ENCODE data around the gene LCN6. TPM values are rescaled to one million over a fixed set of nuclear protein-coding genes. Genes with fewer than 3 reads are reported as not detected.
"Not testable (repeated sequence)": the region's sequence is repeated elsewhere in the genome, so short reads cannot be mapped to it uniquely, and the experiment has no call there.

Gene LCN6
- polyA plus RNA-seq, 4 donors = not detected

GRCh38 chr9:136784249-136784996 is 36.1 kb upstream of the LCN6 start:
- DNase-seq (ENCODE audit: low read depth in 4 of 4, low spot score in 2 of 4) = no peak

DNA sequence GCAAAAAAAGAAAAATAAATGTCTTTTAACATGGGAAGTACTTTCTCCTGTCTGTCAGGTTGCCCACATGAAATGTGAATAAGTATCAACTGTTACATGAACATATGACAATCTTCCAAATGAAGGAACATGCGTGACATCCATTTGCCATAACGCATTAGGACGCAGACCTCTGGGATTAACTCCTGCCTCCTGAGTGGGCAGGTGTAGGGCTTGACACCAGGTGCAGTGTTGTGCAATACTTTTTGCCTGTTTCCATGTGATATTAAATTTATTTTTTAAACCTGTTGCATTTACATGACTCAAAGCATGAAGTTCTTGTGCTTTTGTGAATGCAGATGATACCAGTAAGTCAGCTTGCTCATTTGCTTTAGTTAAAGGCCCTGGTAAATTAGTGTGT is 34.1 kb upstream of the LCN6 start:
- DNase-seq (ENCODE audit: low read depth in 4 of 4, low spot score in 2 of 4) = no peak

GRCh38 chr9:136779808-136780207 is 31.5 kb upstream of the LCN6 start:
- no peak for DNase-seq (ENCODE audit: low read depth in 4 of 4, low spot score in 2 of 4)

GRCh38 chr9:136777359-136777758 is 29.0 kb upstream of the LCN6 start:
- DNase-seq (ENCODE audit: low read depth in 4 of 4, low spot score in 2 of 4) = no peak

GRCh38 chr9:136776947-136777346 is 28.6 kb upstream of the LCN6 start:
- no peak for DNase-seq (ENCODE audit: low read depth in 4 of 4, low spot score in 2 of 4)

GRCh38 chr9:136775191-136775590 is 26.9 kb upstream of the LCN6 start:
- DNase-seq (ENCODE audit: low read depth in 4 of 4, low spot score in 2 of 4) = no peak

GRCh38 chr9:136774416-136775045 is 26.2 kb upstream of the LCN6 start:
- no peak for DNase-seq (ENCODE audit: low read depth in 4 of 4, low spot score in 2 of 4)

- DNase-seq (ENCODE audit: low read depth in 4 of 4, low spot score in 2 of 4) = no peak
Measured at GRCh38 chr9:136773386-136774044, 25.2 kb upstream of the LCN6 start.

- DNase-seq (ENCODE audit: low read depth in 4 of 4, low spot score in 2 of 4) = no peak
Measured at GRCh38 chr9:136771907-136772415, 23.6 kb upstream of the LCN6 start.

DNA sequence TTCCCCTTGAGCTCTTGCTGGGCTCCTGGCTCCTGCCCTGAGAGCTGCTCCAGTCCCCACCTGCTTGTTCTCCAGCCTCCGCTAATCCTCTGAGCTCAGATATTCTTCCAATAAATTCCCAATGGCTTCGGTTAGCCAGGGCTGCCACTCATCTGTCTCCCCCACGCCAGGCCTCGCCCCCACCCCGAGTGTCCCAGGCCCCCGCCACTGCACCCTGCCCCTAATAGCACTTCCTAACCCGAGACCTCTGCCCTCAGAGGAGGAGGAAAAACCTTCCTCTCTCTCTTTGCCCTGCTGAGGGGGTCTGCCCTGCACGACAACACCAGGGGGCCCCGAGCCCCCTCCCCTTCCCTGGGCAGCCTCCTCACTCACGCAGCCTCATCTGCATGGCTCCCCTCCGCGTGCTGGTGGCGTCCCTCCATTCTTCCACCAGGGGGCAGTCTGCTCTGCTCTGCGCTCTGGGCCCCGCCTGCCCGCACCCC is 21.4 kb upstream of the LCN6 start:
- no peak for DNase-seq (ENCODE audit: low read depth in 4 of 4, low spot score in 2 of 4)

DNA sequence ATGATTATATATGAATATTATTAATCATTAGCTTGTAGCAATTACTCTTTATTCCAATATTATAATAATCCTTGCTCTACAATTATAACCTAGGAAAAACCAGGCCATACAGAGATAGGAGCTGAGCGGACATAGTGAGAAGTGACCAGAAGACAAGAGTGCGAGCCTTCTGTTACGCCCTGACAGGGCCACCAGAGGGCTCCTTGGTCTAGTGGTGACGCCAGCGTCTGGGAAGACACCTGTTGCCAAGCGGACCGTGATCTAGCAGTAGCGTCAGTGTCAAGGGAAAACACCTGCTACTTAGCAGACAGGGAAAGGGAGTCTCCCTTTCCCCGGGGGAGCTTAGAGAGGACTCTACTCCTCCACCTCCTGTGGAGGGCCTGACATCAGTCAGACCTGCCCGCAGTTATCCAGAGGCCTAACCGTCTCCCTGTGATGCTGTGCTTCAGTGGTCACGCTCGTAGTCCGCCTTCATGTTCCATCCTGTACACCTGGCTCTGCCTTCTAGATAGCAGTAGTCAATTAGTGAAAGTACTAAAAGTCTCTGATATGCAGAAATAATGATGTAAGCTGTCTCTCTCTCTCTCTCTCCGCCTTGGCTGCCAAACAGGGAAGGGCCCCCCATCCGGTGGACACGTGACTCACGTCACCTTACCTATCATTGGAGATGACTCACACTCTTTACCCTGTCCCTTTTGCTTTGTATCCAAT is 18.2 kb upstream of the LCN6 start:
- not testable (repeated sequence) for DNase-seq (ENCODE audit: low read depth in 4 of 4, low spot score in 2 of 4)

DNA sequence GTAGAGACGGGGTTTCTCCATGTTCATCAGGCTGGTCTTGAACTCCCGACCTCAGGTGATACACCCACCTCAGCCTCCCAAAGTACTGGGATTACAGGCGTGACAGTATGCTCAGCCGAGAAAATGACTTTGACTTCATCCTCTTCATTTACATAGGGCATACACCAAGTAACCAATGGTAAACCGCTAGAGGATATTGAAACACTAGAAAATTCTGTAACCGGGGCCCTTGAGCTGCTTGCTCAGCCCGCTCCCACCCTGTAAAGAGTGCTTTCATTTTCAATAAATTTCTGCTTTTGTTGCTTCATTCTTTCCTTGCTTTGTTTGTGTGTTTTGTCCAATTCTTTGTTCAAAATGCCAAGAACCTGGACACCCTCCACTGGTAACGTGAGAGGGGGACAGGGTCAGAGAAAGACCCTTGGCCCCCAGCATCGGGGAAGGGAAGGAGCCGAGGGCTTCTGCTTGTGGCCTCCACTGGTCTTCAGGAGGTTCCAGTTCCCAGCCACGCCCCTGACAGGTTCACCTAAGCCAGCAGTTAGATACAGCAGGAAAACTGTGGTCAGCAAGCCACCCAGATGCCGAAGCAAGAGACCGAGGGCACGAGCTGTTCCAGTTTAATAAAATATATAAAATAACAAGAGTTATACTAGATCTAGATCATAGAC is 17.6 kb upstream of the LCN6 start:
- not testable (repeated sequence) for DNase-seq (ENCODE audit: low read depth in 4 of 4, low spot score in 2 of 4)

- no peak for DNase-seq (ENCODE audit: low read depth in 4 of 4, low spot score in 2 of 4)
Measured at GRCh38 chr9:136765041-136765440, 16.7 kb upstream of the LCN6 start.

GRCh38 chr9:136764301-136764891 is 16.1 kb upstream of the LCN6 start, which contains the start of gene LCN15:
LCN15 (minus strand) TSS chr9:136764518; CDS start chr9:136764488, 30 bp downstream.
- DNase-seq (ENCODE audit: low read depth in 4 of 4, low spot score in 2 of 4) = no peak

- DNase-seq (ENCODE audit: low read depth in 4 of 4, low spot score in 2 of 4) = no peak
Measured at GRCh38 chr9:136763649-136764035, 15.3 kb upstream of the LCN6 start.

DNA sequence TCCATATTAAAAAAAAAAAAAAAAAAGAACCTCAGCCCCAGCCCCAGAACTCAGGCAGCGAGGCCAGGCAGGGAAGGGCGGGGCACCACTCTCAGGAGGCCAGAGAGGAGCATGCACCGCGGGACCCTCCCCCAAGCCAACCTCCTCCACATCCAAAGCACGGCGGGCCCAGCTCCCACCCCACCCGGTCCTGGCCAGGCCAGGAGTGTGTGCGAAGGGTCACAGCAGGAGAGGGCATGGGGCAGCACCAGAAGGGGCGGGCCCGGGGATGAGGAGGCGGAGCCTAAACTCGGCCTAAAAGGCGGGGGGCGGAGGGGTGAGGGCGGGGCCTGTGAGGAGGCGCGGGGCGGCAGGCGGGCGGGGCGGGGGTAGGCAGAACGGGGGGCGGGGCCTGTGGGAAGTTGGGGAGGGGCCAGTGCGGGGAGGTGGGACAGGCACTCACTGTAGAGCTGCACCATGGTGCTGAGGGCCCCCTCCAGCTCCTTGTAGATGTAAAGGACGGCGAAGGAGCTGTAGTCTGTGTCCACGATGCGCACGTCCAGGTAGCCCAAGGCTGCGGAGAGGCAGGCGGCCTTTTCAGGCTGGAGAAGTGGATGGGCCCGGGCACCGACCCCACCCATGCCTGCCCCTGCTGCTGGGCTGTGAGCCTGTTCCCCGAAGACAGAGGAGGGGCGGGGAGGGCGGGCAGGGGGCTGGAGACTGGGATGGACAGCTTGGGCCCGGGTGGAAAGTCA is 14.8 kb upstream of the LCN6 start:
- no peak for DNase-seq (ENCODE audit: low read depth in 4 of 4, low spot score in 2 of 4)

- DNase-seq (ENCODE audit: low read depth in 4 of 4, low spot score in 2 of 4) = no peak
Measured at GRCh38 chr9:136762221-136762691, 13.9 kb upstream of the LCN6 start.

DNA sequence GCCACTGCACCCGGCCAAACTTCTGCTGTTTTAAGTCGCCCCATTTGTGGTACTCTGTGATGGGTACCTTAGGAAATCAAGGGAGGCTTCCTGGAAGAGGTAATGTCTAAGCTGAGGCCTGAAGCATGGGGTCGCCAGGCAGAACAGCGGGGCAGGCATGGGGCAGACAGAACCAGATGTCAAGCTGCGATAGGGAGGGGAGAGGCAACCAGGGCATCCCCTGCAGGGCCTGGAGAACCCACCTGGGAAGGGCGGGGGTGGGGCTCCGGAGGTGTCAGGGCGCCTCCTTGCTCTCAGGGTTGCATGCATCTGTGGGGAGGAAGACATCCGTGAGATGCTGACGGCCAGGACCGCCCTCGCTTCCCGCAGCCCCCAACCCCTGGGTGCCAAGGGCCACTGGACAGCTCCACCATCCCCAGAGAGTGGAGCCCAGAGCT is 13.2 kb upstream of the LCN6 start:
- DNase-seq (ENCODE audit: low read depth in 4 of 4, low spot score in 2 of 4) = no peak
